LNCAP (cell line): Measurements from ENCODE around the gene TENM3.

Source experiments
- TF ChIP-seq, protein P1 (sequence below): fragments of 450-650 bp; IDR thresholded peaks from 2 replicates; pipeline ENCODE4 v1.5.1; 2017; ENCODE audit warnings: mild to moderate bottlenecking

TENM3 gene

GRCh38 chr4:182369211-182369610, 126.0 kb downstream of the TENM3 start:
- TF ChIP-seq, protein P1, sequence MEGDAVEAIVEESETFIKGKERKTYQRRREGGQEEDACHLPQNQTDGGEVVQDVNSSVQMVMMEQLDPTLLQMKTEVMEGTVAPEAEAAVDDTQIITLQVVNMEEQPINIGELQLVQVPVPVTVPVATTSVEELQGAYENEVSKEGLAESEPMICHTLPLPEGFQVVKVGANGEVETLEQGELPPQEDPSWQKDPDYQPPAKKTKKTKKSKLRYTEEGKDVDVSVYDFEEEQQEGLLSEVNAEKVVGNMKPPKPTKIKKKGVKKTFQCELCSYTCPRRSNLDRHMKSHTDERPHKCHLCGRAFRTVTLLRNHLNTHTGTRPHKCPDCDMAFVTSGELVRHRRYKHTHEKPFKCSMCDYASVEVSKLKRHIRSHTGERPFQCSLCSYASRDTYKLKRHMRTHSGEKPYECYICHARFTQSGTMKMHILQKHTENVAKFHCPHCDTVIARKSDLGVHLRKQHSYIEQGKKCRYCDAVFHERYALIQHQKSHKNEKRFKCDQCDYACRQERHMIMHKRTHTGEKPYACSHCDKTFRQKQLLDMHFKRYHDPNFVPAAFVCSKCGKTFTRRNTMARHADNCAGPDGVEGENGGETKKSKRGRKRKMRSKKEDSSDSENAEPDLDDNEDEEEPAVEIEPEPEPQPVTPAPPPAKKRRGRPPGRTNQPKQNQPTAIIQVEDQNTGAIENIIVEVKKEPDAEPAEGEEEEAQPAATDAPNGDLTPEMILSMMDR = no peak

DNA sequence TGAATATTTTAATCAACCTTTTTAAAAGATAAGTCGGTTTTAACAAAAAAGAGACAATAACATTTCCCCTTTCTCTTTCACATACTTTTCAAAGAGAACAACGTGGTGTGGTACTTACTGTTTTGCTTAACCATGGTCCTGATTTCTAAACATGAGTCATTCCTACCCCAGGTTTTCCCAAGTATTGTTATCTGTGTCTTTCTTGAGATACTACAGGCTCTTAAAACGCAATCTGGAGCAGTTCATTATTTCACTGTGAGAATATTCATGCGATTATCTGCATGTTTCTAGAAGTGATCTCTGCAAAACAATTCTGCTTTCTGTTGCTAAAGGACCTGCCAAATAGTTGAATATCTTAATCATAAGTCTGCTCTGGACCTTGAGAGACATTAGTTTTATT, 127.3 kb downstream of the TENM3 start:
- TF ChIP-seq, protein P1 = no peak

DNA sequence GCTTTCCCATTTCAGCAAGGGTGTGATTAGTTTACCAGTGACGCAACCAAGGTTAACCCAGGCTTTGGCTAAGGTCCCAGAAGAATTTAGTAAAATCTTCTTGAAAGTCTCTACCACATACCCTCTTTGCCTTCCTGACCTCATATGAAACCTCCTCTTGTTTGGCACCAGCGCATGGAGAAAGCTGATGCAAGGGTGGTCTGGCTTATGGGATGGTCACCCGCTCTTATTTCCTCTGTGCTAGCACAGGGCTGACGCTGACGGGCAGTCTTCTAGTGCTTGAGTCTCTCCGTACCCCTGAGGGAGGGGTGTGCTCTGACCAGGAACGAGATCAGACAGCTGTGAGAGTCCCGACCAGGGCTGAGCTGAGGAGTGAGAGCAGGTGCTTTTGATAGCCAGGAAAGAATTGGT, 137.6 kb downstream of the TENM3 start:
- TF ChIP-seq, protein P1 = no peak

DNA sequence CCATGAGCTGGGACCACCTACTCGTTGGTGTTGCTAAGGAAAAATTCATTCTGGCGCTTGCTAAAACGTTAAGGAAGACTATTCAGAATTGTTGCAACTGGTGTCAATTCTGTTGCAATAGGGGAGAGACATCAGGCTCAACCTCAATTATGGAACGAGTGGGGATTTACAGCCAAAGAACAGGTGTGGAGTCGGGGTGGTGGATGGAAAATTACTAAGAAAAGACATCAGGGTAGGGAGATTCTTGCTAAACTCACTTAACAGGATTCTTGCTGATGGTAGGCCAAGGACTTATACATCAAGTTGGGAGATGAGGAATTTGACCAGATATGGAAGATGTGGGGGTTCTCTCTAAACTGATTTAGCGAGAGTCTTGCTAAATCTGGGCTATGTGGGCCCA, 139.7 kb downstream of the TENM3 start:
- TF ChIP-seq, protein P1 = no peak

DNA sequence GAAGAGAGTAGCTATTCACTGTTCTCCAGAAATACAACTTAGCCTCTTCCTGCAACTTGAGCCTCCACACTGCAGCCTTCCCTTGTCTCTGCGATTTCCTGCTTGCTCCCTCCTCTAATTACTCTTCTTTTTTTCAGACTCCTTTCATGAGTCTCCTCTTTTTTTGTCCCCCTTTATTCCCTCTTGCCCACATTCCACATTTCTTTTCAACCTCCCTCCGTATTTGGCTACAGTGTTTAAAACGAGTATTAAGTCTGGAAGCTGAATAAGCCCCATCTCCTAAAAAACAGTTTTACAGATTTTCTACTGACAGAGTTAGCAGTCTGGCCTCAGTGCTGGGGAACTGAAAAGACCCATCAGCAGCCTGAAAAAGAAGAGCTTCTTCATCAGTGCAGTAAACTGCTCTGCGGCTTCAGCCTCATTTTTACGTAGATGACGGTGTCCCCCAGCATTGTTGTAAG, 141.5 kb downstream of the TENM3 start:
- TF ChIP-seq, protein P1 = no peak

- TF ChIP-seq, protein P1 = no peak
These were observed 142.7 kb downstream of the TENM3 start for GRCh38 chr4:182385897-182386296.

DNA sequence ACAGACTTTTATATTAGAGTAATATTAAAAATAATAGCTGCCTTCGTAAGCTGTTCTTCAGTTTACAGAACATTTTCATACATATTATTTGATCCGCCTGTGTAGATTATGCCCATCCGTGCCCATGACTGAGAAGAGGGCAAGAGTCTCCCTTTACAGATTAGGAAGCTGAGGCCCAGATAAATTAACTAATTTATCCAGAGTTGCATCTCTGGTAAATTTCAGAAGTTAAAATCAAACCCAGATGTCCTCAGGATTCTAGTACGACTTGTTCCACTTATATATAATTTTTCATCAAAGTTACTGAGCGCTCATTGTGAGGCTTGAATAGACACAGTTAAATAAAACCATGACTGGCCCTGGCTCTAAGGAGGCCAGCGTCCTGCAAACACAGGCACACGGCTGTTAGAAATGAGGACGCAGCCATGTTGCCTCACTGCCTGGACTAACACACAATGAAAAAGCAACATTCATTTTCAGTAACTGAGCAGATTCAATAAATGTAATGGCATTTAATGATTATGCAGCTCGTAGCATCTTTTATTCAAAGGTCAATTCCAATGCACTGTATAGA, 148.0 kb downstream of the TENM3 start:
- TF ChIP-seq, protein P1 = no peak

GRCh38 chr4:182394181-182394580, 151.0 kb downstream of the TENM3 start:
- TF ChIP-seq, protein P1 = no peak
